ENCODE data around the gene DAZAP1.
"Not testable (repeated sequence)": the region's sequence is repeated elsewhere in the genome, so short reads cannot be mapped to it uniquely, and the experiment has no call there.

Gene DAZAP1

DNA sequence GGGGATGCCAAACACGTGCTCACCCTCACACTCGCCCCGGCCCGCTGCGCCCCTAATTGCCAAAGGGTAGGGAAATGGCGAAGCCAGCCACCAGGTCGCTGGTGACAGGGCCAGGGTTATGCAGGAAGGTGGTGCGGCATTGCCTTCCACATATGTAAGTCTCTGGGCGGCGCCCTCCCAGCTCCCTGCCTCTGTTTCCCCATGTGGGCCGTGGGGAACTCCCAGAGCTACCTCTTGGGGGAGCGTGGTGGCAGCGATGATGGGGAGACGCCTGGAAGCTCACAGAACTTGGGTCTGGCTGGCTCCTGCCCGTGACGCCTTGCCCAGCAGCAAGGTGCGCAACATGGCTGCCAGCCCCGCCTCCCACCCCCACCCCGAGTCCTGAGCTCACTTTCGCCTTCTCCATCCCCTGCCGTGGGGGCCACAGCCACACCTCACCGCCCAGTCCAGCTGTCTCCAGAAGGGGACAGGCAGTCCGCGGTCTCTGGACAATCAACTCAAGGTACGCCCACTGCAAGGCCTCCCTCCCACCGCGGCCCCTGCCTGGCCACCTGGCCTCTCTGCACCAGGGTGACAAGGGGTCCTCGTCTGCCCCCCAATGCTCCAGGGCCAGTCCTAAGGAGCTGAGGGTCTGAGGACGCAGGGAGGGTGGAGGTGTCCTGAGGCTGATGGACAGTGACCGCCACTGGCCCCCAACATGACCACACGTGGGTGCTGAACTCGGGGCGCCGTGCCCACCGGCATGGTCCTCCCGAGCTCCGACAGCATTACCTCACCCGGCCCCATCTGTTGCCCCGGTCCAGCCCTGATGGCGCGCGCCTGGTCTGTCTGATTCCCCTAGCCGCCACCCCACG, 65.1 kb downstream of the DAZAP1 start:
- DNase-seq (ENCODE audit: low read depth in 2 of 2) = no peak

- no peak for DNase-seq (ENCODE audit: low read depth in 2 of 2)
Measured at GRCh38 chr19:1473085-1473851, 65.9 kb downstream of the DAZAP1 start.

- no peak for DNase-seq (ENCODE audit: low read depth in 2 of 2)
Measured at GRCh38 chr19:1474011-1474764, 66.8 kb downstream of the DAZAP1 start.

DNA sequence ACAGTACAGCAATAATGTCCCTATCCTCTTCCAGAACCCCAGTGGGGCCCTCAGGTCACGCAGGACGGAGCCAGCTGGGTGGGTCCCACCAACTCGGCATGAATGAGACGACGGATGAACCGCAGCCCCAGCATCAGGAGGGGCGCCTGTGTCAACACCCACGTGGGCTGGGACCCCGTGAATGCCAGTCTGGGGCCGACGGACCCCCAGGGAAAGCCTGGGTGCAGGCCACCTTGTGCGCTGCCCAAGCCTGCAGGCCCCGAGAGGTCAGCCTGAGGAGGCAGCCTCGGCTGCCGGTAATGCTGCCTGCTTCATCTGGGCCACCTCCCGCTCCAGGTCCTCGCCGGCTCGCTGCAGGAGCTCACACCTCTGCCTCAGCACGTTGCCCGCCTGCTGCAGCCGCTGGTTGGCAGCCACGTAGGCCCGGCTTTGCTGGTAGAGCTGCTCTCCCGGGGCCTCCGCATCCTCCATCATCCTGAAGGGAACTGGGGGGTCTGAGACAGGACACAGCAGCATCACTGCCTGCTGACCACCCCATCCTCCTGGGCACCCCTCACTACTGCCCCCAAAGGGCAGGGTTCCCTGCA, 67.5 kb downstream of the DAZAP1 start:
- no peak for DNase-seq (ENCODE audit: low read depth in 2 of 2)

DNA sequence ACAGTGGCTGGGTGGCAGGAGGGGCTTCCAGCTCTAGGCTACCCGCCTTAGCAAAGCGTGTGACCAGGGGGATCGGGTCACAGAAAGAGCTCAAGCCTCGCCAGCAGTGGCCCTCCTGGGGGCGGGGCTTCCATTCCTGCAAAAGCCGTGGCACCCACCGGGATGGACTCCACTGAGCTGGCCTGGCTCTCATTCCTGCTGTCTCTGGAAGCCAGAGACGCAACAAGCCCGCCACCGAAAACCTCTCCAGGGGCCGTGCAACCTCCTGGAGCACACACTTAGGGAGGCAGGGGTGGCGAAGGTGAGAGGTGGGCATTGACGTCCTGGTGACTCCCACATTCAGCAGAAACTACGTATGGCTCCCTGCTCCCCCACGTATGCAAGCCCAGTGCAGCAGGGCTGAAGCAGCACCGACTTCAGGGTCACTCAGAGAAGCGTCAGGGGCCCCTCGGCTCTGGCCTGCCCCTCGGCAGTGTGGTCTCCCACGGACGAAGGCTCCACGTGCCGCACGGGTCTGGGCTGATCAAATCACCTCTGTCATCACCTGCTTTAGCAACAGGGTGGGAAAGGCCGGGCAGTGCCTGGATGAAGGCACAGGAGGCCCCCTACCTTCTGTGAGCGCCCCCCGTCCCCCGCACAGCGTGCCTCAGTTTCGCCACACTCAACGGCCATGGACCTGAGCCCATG, 68.5 kb downstream of the DAZAP1 start:
- DNase-seq (ENCODE audit: low read depth in 2 of 2) = no peak

DNA sequence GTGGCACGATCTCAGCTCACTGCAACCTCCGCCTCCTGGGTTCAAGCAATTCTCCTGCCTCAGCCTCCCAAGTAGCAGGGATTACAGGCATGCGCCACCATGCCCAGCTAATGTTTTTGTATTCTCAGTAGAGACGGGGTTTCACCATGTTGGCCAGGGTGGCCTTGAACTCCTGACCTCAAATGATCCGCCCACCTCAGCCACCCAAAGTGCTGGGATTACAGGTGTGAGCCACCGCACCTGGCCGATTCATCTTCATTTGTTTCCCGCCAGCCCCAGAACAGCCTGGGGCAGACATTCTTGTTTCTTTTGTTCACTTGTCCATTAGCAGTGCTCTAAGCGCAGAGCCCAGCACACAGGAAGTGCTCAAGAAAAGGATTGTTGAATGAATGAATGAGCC, 69.7 kb downstream of the DAZAP1 start:
- DNase-seq (ENCODE audit: low read depth in 2 of 2) = not testable (repeated sequence)

DNA sequence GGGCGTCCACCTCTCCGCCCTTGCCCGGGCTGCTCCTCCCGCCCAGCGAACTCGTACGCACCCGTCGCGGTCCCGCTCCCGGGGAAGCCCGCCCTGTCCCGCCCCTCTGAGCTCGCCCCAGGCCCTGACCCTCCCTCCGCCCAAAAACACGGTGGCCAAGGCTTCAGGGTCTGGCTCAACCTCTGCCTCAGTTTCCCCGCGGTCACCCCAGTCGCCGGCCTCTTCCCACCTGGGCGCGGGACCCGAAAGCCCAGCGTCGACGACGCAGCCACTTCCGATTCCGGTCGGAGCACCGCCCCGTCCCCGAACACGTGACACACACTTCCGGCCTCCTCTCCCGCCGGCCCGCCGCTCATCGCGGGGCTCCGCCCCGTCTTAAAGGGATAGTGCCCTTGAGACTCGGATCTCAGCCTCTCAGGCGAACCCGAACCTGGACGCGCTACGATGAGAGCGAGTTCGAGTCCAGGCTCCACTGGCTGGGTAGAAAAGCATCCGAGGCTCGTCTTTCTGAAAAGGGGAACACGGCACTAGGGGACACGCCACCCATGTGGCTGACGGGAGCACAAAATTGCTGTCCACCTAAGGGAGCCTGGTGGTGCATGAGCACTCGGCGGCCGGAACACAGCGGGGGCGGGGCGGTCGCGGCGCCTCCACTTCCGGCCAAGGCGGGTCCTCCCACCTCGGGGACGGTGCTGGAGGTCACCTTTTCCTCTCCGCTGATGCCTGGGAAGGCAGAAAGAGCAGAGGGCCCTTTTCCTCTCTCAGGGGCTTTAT, 71.7 kb downstream of the DAZAP1 start, which contains the start of gene C19orf25:
Gene C19orf25, minus strand, starts transcription at position 282 of the 774 bp plus-strand sequence. CDS start 312 bp downstream, outside the sequence.
- DNase-seq (ENCODE audit: low read depth in 2 of 2) = peak; percentile 82

DNA sequence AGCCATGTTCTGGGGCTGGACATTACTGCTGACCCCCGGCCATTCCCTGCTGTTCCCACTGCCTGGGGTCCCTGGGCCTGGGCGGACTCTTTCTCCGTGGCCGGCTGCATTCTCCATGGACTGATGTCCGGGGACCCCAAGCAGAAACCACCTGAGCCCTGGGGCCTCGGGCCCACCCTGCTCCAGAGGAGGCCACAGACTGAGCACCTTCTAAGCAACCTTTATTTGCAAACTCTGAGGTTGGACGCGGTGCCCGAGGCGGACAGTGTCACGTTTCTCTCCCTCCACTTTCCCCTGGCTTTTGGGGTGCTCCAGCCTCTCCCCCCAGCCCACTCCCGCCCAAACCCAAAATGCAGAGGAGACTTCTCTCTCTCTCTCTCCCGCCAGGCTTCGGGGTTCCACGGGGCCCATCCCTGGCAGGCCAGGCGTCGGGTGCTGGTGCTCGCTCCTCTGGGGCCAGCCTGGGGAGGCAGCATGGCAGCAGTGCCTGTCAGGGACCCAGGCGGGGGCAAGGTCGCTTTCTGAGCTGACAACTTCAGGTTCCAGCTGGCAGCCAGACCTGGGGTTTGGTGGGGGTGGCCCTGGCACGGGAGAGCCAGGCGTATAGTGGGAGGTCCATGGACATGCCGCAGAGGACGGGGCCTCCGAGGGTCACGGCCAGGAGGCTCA, 74.0 kb downstream of the DAZAP1 start:
- DNase-seq (ENCODE audit: low read depth in 2 of 2) = no peak

DNA sequence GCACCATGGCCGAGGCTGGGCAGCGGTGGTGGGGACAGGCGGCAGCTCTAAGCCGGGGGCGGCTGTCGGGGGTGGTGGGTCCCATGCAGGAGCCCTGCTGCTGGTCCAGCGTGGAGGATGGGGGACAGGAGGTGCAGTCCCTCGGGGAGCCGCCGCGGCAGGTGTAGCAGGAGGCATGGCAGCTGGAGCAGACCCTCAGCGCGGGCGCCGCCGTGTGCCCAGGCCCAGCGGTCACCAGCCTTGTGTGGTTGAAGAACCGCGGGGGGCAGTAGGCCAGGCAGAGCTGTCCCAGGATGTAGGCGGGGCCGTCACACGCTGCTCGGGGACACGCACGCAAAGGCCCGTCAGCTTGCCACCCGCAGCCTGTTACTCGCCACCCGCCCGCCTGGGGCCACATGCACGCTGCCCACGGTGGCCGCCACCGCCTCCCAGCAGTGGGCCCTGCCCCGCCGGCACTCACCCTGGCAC, 74.5 kb downstream of the DAZAP1 start:
- no peak for DNase-seq (ENCODE audit: low read depth in 2 of 2)

- DNase-seq (ENCODE audit: low read depth in 2 of 2) = no peak
Measured at GRCh38 chr19:1482361-1483130, 75.2 kb downstream of the DAZAP1 start.

DNA sequence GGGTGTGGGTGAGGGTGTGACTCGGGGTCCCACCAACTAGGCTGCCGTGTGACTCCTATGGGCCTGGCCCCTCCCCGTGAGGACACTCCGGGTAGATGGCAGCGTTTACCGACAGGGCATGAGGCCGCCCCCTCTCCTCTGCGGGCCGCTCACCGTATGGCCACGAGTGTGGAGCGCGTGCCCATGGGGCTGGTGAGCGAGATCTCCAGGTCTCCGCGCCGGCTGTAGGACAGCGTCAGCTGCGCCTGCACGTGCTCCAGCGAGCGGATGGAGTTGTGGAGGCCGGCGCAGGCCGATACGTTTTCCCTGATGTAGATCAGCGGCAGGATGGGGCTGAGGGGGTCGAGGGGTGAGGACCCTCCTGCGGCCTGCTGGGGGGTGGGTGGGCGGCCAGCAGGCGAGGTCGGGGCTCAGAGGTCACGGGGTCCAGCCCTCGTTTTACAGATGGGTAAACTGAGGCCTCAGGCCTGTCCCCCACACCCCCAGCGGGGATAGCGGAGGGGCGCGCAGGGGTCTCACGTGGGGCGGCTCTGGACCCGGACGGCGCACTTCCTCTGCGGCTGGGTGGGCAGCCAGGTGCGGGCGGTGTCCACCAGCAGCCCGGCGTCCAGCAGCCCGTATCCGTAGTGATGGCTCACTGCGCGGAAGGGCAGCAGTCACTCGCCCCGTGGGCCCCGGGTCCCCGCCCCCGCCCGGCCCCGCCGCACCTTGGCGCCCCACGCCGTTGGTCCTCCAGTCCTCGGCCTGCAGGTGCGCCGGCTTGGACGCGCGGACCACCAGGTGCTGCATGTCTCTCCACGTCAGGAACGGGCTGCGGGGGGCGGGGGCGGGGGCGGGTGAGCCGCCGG, 76.0 kb downstream of the DAZAP1 start:
- no peak for DNase-seq (ENCODE audit: low read depth in 2 of 2)

DNA sequence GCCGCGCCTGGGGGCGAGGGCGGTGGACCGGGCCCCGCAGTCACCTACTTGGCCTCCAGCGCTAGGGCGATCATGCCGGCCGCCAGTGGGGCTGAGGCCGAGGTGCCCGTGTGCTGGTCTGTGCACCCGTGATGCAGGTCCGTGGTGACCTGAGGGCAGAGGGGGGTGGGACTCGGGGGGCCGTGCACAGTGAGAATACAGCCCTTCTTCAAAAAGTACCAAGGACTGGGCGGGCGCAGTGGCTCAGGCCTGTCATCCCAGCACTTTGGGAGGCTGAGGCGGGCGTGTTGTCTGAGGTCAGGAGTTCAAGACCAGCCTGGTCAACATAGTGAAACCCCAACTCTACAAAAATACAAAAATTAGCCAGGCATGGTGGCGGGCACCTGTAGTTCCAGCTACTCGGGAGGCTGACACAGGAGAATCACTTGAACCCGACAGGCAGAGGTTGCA, 76.6 kb downstream of the DAZAP1 start:
- DNase-seq (ENCODE audit: low read depth in 2 of 2) = no peak
